Measurements from ENCODE around the gene CSTPP1.
"Not testable (repeated sequence)": the region's sequence is repeated elsewhere in the genome, so short reads cannot be mapped to it uniquely, and the experiment has no call there.

The CSTPP1 gene

GRCh38 chr11:46952553-46952952 lies 16.0 kb downstream of the CSTPP1 start:
- DNase-seq = no peak

- DNase-seq = no peak
Observed at GRCh38 chr11:46953093-46953492, 16.5 kb downstream of the CSTPP1 start.

- DNase-seq = no peak
Observed at GRCh38 chr11:46958777-46959176, 22.2 kb downstream of the CSTPP1 start.

- no peak for DNase-seq
Observed at GRCh38 chr11:46961041-46961440, 24.5 kb downstream of the CSTPP1 start.

GRCh38 chr11:46961886-46962285 lies 25.3 kb downstream of the CSTPP1 start:
- not testable (repeated sequence) for DNase-seq

- no peak for DNase-seq
Observed at GRCh38 chr11:46963844-46964243, 27.3 kb downstream of the CSTPP1 start.

GRCh38 chr11:46966773-46967172 lies 30.2 kb downstream of the CSTPP1 start:
- DNase-seq = no peak

GRCh38 chr11:46967962-46968361 lies 31.4 kb downstream of the CSTPP1 start:
- no peak for DNase-seq

GRCh38 chr11:46969379-46969778 lies 32.8 kb downstream of the CSTPP1 start:
- DNase-seq = no peak

- DNase-seq = no peak
Observed at GRCh38 chr11:46970913-46971625, 34.5 kb downstream of the CSTPP1 start.

GRCh38 chr11:46972343-46972742 lies 35.8 kb downstream of the CSTPP1 start:
- DNase-seq = no peak

- DNase-seq = no peak
Observed at GRCh38 chr11:46972821-46973220, 36.3 kb downstream of the CSTPP1 start.

GRCh38 chr11:46976182-46976854 lies 39.8 kb downstream of the CSTPP1 start:
- no peak for DNase-seq

- peak in 42 of 51 donors; percentile 4 to 85 (median 22) for DNase-seq
Observed at GRCh38 chr11:46977038-46977813, 40.7 kb downstream of the CSTPP1 start.

GRCh38 chr11:46978005-46978491 lies 41.5 kb downstream of the CSTPP1 start:
- no peak for DNase-seq

GRCh38 chr11:46979358-46979757 lies 42.8 kb downstream of the CSTPP1 start:
- no peak for DNase-seq

- DNase-seq = no peak
Observed at GRCh38 chr11:46981436-46981835, 44.9 kb downstream of the CSTPP1 start.

GRCh38 chr11:46982797-46983452 lies 46.4 kb downstream of the CSTPP1 start:
- no peak for DNase-seq

GRCh38 chr11:46983598-46983997 lies 47.0 kb downstream of the CSTPP1 start:
- no peak for DNase-seq

- no peak for DNase-seq
Observed at GRCh38 chr11:46984548-46984947, 48.0 kb downstream of the CSTPP1 start.

GRCh38 chr11:46984987-46985386 lies 48.4 kb downstream of the CSTPP1 start:
- no peak for DNase-seq

- no peak for DNase-seq
Observed at GRCh38 chr11:46987183-46987582, 50.6 kb downstream of the CSTPP1 start.

Data from hypothalamus (tissue), 51 donors.